HG02870 (cell line): ENCODE measurements around the gene HOXA5.

Experiments used
- ATAC-seq: cut with Tn5 transposase; IDR thresholded peaks from one replicate; pipeline ENCODE4 v1.9.1; 2021; ENCODE audit warnings: mild to moderate bottlenecking, moderate library complexity; ENCODE audit not compliant: unreplicated experiment

Gene HOXA5

DNA sequence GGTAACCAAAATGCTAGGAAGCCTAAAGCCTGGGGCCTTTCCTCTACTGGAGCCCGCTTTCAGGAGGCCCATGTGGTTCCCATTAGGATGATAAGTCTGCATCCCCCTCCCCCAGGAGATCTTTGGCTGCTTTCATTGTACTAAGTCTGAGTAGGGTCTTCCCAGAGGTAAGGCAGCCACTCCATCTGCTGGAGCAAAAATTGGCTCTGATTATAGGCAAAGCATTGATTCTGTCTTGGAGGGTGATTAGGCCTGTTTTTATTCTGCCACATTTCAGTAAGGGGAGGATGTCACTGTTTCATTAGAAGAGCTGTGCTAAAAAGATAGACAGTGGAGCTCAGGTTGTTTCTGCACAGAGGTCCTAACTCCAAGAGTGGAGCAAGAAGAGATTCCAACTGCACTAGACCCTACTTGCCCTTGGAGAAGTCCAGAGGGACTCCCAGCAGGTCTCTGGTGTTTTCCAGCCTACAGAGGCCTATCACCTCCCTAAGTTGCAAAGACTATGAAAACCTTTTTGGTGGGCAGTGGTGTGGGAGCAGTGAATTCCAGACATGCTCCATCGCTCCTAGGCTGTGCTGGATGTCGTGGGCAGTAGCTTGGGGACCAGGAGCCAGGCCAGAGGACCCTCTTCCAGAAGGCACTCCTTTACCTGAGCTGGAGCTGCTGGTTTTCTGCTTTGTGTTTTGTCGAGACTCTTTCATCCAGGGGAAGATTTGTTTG, 33.9 kb downstream of the HOXA5 start:
- ATAC-seq = no peak

DNA sequence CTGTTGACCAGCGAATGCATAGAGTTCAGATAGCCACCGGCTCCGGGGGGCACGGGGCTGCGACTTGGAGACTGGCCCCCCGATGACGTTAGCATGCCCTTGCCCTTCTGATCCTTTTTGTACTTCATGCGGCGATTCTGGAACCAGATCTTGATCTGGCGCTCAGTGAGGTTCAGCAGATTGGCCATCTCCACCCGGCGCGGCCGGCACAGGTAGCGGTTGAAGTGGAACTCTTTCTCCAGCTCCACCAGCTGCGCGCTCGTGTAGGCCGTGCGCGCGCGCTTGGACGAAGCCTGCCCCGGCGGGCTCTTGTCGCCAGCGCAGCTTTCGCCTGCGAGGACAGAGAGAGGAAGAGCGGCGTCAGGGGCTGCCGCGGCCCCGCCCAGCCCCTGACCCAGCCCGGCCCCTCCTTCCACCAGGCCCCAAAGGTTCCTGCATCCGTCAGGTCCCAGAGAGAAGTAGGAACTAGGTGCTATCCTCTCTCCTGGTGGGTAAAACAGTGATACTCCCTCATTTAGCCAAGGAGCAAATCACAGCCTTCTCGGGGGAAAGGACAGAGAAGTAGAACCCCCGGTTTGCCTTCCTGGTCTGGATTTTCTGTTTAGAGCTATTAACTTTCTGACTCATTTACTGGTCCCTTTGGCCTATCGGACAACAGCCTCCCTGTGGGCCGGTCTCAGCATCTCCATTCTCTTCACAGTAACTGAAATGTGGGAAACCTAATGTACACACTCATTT, 34.9 kb downstream of the HOXA5 start:
- no peak for ATAC-seq

DNA sequence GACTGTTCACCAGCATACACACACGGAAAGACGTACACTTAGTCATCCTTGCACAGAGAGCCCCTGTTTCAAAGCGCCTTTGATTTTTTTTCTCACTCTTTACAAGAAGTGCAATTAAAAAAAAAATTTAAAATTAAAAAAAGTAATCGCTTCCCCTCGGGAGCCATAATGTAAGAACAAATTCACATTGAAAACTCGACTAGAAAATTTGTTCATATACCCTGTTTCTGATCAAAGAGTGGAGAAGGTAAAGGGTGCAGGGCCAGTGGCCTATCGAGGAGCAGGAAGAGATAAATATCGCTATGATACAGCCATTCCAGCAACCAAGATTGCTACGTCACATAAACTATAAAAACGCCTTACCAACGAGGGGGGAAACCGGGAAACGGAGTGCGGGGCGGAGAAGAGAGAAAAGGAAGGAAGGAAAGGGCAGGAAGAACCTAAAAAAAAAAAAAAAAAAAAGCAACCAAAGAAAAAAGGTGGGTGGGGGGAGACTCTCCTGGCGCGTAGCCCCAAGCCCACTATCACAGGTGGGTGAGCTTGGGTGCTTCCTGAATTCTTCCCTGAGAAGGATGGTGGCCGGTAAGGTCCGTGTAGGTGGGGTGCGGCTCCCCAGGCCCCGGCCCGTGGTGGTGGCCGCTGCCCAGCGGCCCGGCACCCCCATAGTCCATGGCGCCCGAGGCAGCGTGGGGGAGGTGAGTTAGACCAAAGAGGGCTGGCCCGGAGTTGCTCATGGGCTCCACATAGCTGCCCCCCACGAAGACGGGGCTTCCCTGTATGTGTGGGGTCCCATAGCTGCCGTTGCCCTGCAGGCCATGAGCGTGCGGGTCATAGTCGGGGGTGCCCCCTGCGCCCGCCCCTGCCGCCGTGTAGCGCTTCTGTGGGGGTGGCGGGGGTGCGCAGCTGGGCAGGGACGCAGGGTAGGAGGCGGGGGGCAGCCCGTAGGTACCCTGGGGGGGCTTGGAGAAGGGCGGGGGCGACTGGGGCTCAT, 35.8 kb downstream of the HOXA5 start:
- ATAC-seq = no peak

DNA sequence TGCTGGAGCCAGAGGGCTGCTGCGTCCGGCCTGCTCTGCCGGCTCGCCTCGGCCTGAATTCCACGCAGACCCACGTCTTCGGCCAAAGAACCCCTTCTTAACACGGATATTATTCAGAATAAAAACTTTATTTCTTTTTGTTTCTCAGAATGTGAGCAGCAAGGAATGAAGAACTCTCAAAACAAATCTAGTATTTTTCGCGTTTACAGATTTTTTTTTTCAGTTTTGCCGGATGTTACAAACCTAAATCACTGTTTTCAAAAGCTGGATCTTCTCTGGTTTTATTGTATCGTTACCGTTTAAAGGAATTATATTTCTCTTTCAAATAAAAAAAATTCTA, 36.6 kb downstream of the HOXA5 start:
- no peak for ATAC-seq

DNA sequence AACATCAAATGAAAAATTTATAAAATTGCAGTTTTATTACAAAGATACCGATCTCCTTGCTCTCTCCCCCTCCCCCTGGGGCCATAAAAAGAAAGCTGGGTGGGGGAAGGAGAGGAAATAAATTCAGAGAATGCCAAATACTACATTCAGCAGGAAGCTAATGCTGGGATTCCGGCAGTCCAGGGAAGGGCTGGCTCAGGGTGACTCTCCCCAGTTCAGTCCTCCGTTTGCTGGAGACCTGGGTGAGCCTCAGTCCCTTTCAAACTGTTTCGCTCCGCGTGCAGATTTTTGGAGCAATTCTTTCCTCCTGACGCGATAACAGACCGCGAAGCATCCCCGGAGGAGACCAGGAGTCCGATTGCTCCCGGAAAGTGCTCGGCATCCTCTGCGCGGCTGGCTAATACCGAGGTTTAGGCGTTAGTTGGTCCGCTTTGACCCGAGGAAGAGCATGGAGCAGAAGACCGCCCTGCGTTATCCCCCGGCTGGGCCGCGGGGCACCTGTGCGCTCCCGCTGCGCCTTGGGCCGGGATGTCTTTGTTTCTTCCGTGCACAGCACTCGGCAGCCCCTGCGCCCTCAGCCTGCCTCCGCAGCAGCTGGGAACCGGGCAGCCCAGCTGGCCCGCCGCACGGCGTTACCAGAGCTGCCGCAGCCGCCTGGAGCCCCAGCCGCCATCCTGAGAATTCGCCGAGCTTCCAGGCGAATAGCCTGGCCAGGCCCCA, 37.1 kb downstream of the HOXA5 start:
- no peak for ATAC-seq

DNA sequence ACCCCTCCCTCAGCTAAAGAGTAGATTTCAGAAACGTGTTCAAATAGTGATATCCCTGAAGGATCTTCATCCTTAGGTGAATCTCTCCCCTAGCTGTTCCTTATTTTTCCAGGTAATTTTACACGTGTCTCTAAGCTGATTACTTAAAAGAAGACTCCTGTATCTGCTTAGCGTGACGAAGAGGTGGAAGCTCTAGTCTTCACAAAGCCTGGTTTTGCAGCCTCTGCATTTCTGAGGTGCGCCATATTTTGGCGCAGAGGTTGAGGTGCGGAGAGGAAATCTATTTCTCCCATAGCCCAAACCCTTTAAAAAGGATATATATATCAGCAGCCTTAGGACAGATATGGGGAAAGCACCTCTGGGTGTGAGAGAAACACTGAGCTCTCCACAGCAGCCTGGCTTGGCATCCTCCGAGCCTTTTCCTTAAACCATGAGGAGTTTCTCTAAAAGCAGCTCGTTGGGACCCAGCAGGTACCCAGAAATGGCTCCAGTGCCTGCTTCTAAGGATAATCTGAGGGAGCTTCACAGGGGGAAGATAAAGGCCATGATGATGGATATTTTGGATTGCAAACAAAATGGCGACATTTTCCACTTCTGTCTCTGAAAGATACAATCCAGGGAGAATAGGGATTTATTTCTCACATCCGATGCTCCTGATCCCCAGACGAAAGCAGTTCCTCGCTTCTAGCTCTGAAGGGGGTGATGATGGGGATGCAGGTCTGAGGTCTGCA, 38.0 kb downstream of the HOXA5 start:
- ATAC-seq = no peak

DNA sequence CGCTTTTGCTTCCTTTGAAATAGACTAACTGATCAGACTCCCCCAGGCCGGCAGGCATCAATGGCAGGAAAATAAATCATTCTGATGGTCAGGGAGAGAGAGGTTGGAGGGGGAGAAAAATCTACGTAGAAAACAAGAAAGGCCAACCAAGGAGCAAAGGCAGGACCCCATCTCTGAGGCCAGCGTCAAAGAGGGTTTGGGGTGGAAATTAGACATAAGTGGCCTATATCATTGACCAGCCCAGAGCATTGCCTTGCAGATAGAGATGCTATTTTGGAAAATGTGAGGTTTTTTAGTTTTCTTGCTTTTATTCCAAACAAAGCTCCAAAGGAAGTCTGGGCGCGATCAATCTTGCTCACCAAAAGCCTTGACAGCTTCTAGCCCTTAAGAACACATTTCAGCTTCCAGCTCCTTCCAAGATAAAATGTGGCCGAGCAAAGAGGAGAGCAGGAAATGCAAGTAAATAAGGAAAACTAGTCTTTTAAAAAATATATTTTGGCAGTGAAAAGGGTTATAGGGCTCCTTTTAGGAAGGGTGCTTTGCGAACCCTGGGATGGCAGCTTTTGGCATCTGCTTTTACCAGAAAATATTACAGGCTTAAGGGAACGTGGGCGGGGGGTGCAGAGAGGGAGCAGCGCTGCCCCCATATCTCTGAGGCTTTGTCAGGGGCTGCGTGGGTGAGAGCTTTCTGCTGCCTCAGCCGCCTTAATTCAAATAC, 39.0 kb downstream of the HOXA5 start:
- no peak for ATAC-seq

DNA sequence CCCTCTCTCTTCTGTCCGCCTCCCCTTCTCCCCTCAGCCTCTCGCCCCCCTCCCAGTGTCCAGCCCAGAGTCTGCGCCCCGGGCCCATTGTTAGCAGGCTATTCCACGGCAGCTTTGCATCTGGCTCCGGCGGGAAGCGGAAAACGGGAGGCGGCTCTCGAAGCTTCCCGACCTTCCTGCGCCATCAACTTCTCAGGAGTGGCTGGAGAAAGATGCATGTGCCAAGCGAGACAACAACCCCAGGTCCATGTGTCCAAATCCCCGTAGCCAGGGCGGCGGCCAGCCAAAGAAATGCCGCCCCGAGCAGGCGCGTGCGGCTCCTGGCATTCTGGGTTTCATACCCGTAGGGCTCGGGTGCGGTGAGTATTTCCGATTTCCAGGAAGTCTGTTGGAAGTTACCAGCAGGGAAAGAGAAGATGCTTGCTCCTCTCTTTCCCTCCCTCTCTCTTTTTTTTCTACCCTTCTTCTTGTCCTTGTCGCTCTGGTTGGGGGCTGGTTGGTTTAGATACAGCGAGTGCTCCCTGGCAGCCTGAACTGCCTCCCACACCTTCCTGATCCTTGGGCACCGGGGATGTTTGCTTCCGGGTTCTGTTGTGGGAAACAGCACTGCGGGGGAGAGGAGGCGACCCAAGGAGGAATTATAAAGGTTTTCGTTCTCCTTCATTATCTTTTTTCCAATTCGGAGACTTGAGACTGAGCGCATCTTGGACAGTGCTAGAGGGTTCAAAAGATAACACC, 39.8 kb downstream of the HOXA5 start:
- no peak for ATAC-seq

DNA sequence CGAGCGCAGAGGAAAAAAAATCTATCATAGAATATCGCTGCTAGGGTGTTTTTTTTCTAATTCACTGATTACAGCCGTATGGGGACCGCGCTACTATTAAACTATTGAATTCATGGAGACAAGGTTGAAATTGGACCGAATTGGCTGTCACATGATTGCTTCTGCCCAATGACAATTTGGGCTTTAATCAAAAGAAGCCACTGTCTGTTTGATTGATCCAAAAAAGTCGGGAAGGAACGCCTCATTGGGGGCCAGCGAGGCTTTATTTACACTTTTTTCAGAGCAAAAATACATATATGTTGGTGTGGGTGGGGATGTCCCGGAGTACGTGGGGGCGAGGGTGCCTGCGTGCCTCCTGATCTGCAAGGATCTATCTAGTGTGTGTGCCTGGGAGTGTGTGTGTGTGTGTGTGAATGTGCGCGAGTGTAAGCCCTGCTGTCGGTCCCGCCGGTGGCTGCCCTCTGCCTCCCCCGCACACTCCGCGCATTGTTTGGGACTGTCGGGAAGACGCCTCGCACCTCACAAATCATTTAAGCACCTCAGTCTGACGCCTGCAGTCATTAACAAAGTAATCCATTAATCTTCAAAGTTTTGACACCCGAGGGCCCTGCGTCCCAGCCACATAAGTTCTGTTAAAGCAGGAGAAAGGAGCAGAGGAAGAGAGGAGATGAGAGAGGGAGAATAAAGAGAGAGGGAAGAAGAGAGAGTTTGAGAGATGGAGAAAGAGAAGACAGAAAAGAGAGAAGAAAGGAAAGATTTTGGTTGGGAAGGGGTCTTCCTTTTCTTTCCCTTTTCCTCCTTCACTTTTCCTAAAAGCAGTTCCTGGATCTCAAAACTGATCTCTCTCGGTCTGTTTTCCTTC, 40.7 kb downstream of the HOXA5 start, which contains the start of gene HOXA2:
Gene HOXA2, minus strand, starts transcription at position 103 of the 862 bp plus-strand sequence. CDS start 183 bp downstream, outside the sequence.
- ATAC-seq = no peak

DNA sequence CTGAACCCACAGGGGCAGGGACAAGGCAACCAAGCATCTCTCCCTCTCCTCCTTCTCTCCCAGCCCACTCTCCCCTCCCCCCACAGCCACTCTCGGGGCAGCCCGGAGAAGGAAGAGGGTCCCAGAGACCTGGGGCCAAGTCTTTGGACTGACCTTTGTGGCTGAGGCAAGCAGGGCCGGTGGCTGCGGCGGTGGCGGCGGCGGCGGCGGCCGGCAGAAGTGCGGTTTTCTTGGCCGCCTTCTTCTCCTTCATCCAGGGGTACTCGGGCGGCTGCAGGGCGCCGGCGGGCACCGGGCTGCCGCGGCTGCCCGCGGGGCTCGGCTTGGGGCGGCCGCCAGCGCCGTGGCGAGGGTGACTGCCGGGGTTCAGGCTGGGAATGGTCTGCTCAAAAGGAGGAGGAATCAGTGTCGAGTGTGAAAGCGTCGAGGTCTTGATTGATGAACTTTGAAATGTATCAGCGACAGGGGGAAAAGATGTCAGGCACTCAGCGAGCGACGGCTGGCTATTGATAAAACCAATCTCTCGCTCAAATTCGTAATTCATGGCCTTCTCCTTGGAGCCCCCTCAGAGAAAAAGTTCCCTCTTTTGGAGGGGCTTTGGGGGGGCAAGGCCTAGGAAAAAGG, 41.4 kb downstream of the HOXA5 start:
- ATAC-seq = no peak

DNA sequence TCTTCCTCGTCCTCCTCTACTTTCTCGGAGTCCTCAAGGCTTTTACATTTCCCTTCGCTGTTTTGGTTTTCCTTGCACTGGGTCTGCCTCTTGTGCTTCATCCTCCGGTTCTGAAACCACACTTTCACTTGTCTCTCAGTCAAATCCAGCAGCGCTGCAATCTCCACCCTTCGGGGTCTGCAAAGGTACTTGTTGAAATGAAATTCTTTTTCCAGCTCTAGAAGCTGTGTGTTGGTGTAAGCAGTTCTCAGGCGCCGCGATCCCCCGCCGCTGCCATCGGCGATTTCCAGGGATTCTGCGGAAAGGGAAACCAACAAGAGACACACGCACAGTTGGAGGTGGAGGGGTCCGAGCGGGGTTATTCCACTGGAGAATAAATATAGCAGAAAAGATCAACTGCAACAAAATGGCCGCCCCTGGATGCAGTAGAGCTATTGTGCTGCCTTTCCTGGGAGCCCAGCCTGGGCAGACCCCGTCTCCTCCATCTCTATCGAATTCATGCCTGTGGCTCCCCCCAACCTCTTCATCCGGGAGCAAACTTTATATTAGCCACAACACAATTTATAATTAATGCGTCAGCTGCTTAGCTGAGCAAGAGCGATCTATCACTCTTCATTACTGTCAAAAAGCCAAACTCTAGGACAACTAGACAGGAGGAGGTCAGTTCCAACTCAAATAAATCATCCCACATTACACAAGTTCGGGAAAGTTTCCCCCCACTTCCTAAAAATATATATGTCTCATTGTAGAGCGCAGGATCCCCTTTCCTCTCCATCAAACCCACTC, 42.1 kb downstream of the HOXA5 start:
- ATAC-seq = no peak

DNA sequence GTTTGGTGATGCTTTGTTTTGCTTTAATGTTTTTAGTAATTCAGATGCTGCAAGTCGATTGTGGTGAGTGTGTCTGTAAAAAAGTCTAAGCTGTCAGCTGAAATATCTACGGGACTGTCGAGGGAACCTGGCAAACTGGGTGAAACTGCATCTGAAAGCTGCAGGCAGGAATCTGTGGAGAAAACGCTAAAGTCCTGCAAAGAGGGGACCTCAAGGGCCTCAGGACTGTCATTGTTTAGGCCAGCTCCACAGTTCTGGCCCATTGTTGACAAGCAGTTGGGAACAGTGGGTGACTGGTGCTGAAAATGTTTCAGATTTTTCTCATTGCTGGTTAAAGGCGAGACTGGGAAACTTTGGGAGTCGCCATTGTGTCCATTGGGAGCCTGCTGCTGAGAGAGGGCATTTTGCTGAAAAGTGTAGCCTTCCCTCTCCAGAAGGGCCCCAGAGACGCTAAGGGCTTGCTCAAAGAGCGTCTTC, 42.7 kb downstream of the HOXA5 start:
- no peak for ATAC-seq

DNA sequence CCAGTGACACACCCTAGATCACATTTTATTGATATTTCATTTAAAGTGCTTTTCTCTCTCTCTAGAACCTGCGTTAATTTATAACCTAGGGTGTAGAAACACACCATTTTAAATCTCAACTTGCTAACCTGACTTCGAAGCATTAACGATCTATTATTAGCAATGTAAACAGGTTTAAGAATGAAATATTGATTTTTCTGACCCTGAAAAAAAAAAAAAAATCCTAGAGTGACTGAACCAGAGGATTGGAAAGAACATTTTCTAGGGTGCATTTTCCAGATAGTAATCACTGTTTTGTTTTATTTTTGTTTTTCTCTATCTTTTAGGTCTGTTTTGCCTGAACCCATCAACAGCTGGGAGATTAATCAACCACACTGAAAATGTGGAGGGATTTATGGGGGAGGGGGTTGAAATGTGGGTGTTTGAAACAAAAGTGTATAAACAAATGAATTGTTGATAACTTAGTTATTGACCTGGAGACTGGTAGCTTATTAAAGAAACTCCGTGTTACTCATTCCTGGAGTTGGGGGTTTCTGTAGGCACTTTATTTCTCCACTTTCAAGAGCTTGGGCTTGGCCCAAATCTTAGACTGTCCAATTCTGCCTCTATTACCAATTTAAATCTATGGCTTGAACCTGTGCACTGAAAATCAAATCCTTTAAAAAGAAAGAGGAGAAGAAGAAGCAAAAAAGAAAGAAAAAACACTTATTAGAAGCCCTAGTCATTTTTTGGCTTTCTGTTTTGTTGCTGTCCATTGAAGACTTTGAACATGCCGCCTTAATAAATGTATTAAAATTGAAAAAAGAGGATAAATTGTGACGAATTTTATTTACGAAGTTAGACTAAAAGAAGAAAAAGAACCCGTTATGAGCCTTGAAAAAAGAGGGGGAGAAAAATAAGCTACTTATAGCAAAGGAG, 43.8 kb downstream of the HOXA5 start:
- ATAC-seq = no peak

DNA sequence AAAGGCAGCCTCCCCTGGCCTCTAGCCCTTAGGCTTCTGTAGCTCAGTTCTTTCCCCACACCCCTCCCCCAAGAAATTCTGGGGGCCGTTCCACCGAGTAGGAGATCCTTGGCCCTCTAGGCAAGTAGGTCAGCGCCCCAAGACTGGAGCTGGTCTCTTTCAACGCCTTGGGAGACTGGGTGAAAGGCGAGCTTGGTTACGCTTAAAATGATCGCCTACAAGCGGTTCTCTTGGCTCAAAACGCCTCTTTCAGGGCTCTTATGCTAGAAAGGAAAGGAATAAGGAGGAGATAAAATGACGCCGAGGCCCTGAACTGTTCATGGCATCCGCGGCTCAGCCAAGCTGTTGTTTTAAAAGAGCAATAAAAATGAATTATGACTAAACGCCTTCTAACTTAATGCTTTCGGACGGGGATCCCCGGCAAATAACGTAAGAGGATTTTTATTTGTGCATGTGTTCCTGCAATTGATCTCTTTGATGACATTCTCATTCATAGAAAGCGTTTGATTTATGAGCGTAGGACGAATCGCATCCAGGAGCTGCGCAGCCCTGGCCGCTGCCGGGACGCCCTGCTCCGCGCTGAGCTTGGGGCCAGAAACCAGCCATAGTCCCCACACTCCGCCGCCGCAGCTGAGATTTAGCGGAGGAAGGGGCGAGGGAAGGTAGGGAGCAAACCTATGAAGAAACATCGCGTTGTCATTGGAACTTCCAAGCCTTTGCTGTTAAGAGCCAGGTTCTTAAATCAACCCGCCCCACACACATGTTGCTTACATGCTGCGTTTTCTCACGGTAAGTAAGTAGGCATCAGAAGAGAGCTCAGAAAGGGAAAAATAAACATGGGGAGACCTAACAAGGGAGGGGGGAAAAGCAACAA, 44.7 kb downstream of the HOXA5 start:
- ATAC-seq = no peak
